Mononuclear cell (primary cell): ENCODE results near the gene CDH5. TPM values are rescaled to one million over a fixed set of nuclear protein-coding genes. Genes with fewer than 3 reads are reported as not detected.

Experiments
- H3K27me3 ChIP-seq: 2 replicates; pipeline ENCODE4 v1.6.0; 2011; ENCODE audit warnings: low read length, control low read depth; ENCODE audit not compliant: insufficient read depth
- H3K4me1 ChIP-seq: 2 replicates; pipeline ENCODE4 v1.5.1; 2011; ENCODE audit warnings: mild to moderate bottlenecking, low read length, control low read depth; ENCODE audit not compliant: insufficient read depth
- H3K4me3 ChIP-seq: 2 replicates; pipeline ENCODE4 v1.5.1; 2011; ENCODE audit warnings: mild to moderate bottlenecking, low read length, moderate library complexity
- H3K9me3 ChIP-seq: 2 replicates; pipeline ENCODE4 v1.5.1; 2011; ENCODE audit warnings: low read depth, mild to moderate bottlenecking, control low read depth, low read length
- total RNA-seq: library from RNA; depleted of rRNA; stranded (reverse); fragments of >200 nt; gene quantifications from one replicate; pipeline ENCODE4 v1.2.3, GENCODE V29; 2012

CDH5 gene
- total RNA-seq, 1 donor = 0.42 TPM

- no peak overlapping the region for H3K4me3 ChIP-seq
- H3K27me3 ChIP-seq = peaks cover 78% of the 10 kb centered on the region
- H3K9me3 ChIP-seq = no peaks in the 10 kb centered on the region
- H3K4me1 ChIP-seq = peaks cover 13% of the 10 kb centered on the region
Observed at GRCh38 chr16:66426112-66427035, 59.9 kb downstream of the CDH5 start.

DNA sequence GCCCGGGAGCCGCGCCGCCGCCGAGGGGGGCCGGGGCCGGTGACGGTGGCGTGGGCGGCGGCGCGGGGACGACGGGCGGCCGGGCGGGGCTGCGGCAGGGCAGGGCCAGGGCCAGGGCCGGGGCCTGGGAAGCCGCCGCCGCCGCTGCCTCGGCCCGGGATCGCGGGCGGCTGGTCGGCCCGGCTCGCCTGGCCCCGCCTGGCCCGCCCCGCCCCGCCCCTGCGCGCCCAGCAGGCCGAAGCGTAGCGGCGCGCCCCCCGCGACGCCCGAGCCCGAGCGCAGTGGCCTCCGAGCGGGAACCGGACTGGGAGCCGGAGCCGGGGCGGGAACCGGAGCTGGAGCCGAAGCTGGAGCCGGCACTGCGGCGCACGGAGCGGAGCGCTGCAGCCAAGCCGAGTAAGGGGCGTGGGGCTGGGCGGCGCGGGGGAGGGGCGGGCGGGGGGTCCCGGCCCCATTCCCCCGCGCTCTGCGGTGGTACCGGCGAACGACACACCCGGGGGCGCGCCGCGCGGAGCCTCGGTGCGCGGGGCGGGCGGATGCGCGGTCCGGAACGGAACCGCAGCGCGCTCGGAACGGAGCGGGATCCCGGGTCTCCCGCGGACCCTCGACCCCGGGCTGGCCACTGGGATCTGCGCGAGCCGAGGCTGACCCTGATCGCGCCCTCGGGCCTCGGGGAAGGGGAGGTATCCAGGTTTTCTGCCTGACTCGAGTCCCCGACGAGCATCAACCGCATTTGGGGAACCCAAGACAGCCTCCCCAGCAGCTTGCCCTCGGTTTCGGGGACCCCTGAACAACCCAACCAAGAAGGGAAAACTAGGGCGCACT lies 60.8 kb downstream of the CDH5 start, which contains the start of gene BEAN1:
Gene BEAN1, plus strand, starts transcription at position 260 of the 825 bp plus-strand sequence. CDS start 10,382 bp downstream, outside the sequence.
- Histone ChIP-seq H3K27me3 (peaks cover 77% of the 10 kb centered on the region), H3K4me3 (no peak within 1 kb of the TSS), H3K9me3 (no peaks in the 10 kb centered on the region), H3K4me1 (peaks cover 13% of the 10 kb centered on the region)

DNA sequence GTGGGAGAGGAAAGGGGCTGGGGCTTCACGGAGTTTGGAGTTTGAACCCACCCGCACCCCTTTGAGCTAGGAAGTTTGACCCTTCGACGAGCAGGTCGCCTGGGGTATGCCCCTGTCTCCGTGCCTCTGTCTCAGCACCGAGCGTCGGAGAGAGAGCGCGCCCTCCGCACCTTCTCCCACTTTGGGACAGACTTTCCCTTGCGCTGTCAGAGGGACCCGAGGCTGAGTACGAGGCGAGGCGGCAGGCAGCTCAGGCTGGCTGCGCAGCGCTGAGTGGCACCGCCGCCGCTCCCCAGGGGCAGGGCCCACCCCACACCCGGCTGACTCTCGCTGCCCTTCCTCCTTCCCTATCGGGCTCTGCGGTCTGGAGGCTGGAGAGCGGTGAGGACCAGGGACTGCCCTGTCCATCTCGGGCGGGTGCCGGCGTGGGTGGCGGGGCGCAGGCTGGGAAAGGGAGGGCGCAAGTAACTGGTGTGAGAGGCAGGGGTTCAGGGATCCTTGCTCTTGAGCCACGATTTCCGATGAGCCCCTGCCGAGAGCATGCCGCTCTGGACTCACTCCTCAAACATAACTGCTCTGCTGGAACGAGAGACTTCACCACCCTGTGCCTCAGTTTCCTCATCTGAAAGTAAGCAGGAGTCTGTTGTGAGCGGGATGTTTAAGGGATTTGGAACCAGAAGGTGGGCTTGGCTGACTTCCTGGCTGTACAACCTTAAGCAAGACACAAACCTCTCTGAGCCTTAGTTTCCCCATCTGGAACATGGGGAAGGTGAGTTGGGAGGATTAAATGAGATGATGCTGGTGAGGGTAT lies 61.6 kb downstream of the CDH5 start:
- Histone ChIP-seq H3K4me1 (peaks cover 13% of the 10 kb centered on the region), H3K27me3 (peaks cover 77% of the 10 kb centered on the region), H3K4me3 (no peak overlapping the region), H3K9me3 (no peaks in the 10 kb centered on the region)

- Histone ChIP-seq H3K4me1 (peaks cover 13% of the 10 kb centered on the region), H3K27me3 (peaks cover 73% of the 10 kb centered on the region), H3K9me3 (no peaks in the 10 kb centered on the region), H3K4me3 (no peak overlapping the region)
Observed at GRCh38 chr16:66428682-66429251, 62.3 kb downstream of the CDH5 start.

GRCh38 chr16:66429290-66429962 lies 62.9 kb downstream of the CDH5 start:
- Histone ChIP-seq H3K4me3 (no peak overlapping the region), H3K27me3 (peaks cover 67% of the 10 kb centered on the region), H3K9me3 (no peaks in the 10 kb centered on the region), H3K4me1 (peaks cover 13% of the 10 kb centered on the region)

DNA sequence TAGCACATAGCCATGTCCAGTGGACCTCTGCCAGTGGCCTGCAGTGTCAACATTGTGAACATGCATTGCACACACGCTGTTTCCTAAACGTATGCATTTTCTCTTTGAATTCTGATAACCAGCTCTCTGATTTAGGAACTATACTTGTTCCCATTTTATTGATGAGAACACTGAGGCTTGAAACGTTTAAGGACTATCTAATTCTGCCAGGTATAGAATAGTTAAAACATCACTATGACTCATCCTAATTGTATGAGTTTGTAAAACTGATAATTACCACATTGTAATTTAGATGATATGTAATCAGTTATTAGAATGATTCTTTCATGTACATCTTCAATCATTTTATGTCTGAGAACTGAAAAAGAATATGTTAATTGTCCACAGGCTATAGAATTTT lies 63.7 kb downstream of the CDH5 start:
- Histone ChIP-seq H3K9me3 (no peaks in the 10 kb centered on the region), H3K27me3 (peaks cover 59% of the 10 kb centered on the region), H3K4me3 (no peak overlapping the region), H3K4me1 (peaks cover 13% of the 10 kb centered on the region)

DNA sequence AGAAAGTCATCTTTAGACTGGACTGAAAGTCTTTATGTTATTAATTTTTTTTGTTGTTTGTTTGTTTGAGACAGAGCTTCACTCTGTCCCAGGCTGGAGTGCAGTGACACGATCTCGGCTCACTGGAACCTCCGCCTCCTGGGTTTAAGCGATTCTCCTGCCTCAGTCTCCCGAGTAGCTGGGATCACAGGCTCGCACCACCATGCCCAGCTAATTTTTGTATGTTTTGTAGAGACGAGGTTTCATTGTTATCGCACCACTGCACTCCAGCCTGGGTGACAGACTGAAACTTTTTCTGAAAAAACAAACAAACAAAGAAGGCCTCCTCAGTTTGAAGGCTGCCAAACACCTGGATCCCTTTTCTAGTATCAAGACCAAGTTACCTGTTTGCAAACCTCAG lies 65.3 kb downstream of the CDH5 start:
- Histone ChIP-seq H3K27me3 (peaks cover 46% of the 10 kb centered on the region), H3K9me3 (no peaks in the 10 kb centered on the region), H3K4me1 (peaks cover 9% of the 10 kb centered on the region), H3K4me3 (no peak overlapping the region)

DNA sequence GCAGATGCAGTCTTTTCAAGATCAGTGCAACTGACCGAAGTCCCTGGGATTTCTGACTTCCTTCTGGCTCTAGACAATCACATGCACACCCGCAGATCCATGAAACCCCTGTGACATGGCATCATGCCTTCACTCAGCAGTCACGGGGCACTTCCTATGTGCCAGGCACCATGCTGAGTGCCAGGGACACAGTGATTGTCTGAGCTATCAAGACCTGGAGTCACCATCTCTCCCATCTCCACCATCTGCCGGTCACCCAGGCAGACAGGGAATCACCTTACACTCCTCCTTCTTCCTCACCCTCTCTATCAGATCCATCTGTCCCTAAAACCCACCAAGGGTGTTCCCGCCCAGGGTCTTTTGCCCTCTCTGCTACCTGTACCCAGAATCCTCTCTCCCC lies 65.9 kb downstream of the CDH5 start:
- Histone ChIP-seq H3K4me1 (peaks cover 8% of the 10 kb centered on the region), H3K27me3 (peaks cover 46% of the 10 kb centered on the region), H3K4me3 (no peak overlapping the region), H3K9me3 (no peaks in the 10 kb centered on the region)

DNA sequence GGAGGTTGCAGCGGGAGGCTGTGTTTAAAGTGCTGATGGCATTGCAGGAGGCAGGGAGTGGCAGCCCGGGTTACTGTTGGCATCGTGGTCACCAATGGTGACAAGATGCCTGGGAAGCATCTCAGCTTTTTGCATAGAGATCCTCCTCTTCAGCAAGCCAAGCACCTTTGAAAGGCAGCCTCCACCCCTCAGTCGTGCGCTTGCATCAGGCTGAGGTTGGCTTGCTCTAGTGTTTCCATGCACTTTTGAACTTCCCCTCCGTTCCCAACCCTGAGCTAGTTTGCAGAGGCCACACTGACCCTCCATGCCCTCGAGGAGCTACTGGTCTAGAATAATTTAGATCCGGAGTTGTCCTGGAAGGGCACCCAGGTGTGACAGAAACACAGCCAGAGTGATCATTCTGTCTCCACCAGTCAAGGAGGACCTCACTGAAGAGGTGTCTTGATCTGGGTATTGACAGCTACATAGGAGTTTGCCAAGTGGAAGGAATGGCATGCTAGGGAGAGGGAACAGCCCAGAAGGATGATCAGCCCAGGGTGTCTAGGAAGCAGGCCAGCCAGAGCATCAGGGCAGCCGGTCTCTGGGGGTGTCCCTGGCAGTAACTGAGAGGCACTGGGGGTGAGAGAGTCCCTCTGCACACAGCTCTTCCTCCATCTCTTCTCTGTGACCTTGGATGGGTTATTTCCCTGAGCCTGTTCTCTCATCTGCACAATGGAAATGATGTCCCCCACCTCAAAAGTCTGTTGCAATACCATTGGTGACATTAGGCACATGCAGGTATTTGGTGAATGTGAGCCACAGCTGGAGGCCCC lies 68.3 kb downstream of the CDH5 start:
- Histone ChIP-seq H3K27me3 (peaks cover 22% of the 10 kb centered on the region), H3K9me3 (no peaks in the 10 kb centered on the region), H3K4me1 (no peaks in the 10 kb centered on the region), H3K4me3 (no peak overlapping the region)

DNA sequence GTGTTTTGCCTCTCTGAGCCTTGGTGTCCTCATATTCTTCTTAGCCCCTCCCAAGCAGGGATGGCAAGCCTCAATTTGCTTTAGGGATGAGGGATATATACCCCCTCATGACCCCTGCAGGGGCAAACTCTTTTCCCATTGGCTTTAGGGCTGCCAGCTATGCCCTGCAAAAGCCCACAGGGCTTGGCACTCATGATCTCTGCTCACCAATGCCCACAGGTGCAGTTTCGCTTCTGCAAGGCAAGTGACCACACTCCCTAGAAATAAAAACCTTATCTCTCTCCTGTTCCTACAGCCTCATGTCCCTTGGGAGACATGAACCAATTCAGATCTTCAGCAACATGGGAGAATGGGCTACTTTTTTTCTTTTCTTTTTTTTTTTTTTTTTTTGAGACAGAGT lies 69.4 kb downstream of the CDH5 start:
- H3K4me3 ChIP-seq = no peak overlapping the region

DNA sequence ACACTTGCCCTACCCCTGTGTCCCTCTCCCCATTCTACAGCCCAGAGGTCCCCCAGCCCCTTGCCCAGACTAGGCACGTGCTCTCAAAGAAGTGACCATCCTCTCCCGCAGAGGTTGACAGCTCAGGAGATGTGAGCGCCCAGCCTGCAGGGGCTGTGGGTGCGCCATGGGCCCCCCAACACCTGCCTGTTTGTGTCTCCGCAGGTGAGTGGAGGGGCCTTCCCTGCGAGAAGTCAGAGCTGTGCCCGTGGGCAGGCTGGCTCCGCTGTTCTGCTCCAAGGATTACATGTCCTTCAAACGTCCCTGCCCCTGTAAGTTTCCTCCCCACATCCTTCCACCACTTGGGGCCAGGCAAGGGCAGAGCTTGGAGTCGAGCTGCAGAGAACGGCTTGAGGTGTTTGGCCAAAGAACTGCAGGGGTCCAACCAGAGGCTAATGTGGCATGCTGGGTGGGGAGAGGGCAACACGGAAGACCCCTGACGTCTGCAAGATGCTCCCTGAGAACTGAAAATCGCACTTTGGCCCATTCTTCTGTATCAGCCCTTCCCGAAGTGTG lies 71.0 kb downstream of the CDH5 start:
- no peaks in the 10 kb centered on the region for H3K27me3 ChIP-seq
- H3K9me3 ChIP-seq = no peaks in the 10 kb centered on the region
- no peak overlapping the region for H3K4me3 ChIP-seq
- no peaks in the 10 kb centered on the region for H3K4me1 ChIP-seq

More for the DNA sequence above, 69.4 kb downstream of the CDH5 start:
- Histone ChIP-seq H3K9me3 (no peaks in the 10 kb centered on the region), H3K4me1 (no peaks in the 10 kb centered on the region), H3K27me3 (peaks cover 11% of the 10 kb centered on the region)

GRCh38 chr16:66438536-66438935 lies 72.0 kb downstream of the CDH5 start:
- no peaks in the 10 kb centered on the region for H3K4me1 ChIP-seq
- H3K9me3 ChIP-seq = no peaks in the 10 kb centered on the region
- H3K4me3 ChIP-seq = no peak overlapping the region
- H3K27me3 ChIP-seq = no peaks in the 10 kb centered on the region

- H3K4me3 ChIP-seq = no peak overlapping the region
- H3K9me3 ChIP-seq = no peaks in the 10 kb centered on the region
- H3K27me3 ChIP-seq = no peaks in the 10 kb centered on the region
- no peaks in the 10 kb centered on the region for H3K4me1 ChIP-seq
Observed at GRCh38 chr16:66439051-66439730, 72.7 kb downstream of the CDH5 start.
